AG10803 (cell line): Measurements from ENCODE around the gene RNF214.

Experiments
- DNase-seq: peaks from one replicate; pipeline ENCODE4 v3.0.0; 2010; ENCODE audit warnings: low read depth
- H3K4me3 ChIP-seq: 2 replicates; pipeline ENCODE4 v1.5.1; 2011; ENCODE audit warnings: mild to moderate bottlenecking, low read length, control low read depth
- CTCF ChIP-seq: conservative IDR thresholded peaks from 2 replicates; pipeline ENCODE4 v1.5.1; 2011; ENCODE audit warnings: mild to moderate bottlenecking, low read length, control low read depth, inconsistent platforms

The RNF214 gene

GRCh38 chr11:117210620-117211019 lies 21.9 kb upstream of the RNF214 start:
- H3K4me3 ChIP-seq, result no peak overlapping the region
- no peak for TF ChIP-seq CTCF
- no peak for DNase-seq

- no peak for TF ChIP-seq CTCF
- DNase-seq, result no peak
- no peak overlapping the region for H3K4me3 ChIP-seq
Observed at GRCh38 chr11:117212697-117213355, 19.6 kb upstream of the RNF214 start.

GRCh38 chr11:117214404-117215110 lies 17.9 kb upstream of the RNF214 start:
- H3K4me3 ChIP-seq, result no peak overlapping the region
- DNase-seq, result no peak
- no peak for TF ChIP-seq CTCF

GRCh38 chr11:117217141-117218084 lies 15.1 kb upstream of the RNF214 start:
- TF ChIP-seq CTCF, result no peak
- DNase-seq, result peak; percentile 54
- no peak overlapping the region for H3K4me3 ChIP-seq

GRCh38 chr11:117218133-117218915 lies 14.1 kb upstream of the RNF214 start:
- TF ChIP-seq CTCF, result no peak
- no peak overlapping the region for H3K4me3 ChIP-seq

GRCh38 chr11:117219001-117219400 lies 13.5 kb upstream of the RNF214 start:
- no peak overlapping the region for H3K4me3 ChIP-seq
- no peak for TF ChIP-seq CTCF
- no peak for DNase-seq

More at GRCh38 chr11:117218133-117218915, 14.1 kb upstream of the RNF214 start:
- no peak for DNase-seq
